G401.6 (cell line): ENCODE results near the gene EDN1.

Experiments
- FAIRE-seq: peaks from 2 replicates; lab custom pipeline; 2012; peaks lifted over from hg19 to GRCh38; lab: Jason Lieb, UNC

The EDN1 gene

DNA sequence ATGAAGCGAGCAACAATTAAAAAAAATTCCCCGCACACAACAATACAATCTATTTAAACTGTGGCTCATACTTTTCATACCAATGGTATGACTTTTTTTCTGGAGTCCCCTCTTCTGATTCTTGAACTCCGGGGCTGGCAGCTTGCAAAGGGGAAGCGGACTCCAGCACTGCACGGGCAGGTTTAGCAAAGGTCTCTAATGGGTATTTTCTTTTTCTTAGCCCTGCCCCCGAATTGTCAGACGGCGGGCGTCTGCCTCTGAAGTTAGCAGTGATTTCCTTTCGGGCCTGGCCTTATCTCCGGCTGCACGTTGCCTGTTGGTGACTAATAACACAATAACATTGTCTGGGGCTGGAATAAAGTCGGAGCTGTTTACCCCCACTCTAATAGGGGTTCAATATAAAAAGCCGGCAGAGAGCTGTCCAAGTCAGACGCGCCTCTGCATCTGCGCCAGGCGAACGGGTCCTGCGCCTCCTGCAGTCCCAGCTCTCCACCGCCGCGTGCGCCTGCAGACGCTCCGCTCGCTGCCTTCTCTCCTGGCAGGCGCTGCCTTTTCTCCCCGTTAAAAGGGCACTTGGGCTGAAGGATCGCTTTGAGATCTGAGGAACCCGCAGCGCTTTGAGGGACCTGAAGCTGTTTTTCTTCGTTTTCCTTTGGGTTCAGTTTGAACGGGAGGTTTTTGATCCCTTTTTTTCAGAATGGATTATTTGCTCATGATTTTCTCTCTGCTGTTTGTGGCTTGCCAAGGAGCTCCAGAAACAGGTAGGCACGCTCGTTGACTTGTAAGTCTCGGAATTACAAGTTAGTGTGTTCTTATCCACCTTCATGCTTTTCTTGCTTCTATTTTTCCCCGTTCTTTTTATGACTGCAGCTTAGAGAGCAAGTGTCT, at the start of gene EDN1:
Gene EDN1, plus strand, starts transcription at position 429 of the 888 bp plus-strand sequence. Its CDS starts 269 bp downstream, at position 698.
- no peak for FAIRE-seq

GRCh38 chr6:12241493-12242175, 48.5 kb upstream of the EDN1 start:
- FAIRE-seq = no peak

DNA sequence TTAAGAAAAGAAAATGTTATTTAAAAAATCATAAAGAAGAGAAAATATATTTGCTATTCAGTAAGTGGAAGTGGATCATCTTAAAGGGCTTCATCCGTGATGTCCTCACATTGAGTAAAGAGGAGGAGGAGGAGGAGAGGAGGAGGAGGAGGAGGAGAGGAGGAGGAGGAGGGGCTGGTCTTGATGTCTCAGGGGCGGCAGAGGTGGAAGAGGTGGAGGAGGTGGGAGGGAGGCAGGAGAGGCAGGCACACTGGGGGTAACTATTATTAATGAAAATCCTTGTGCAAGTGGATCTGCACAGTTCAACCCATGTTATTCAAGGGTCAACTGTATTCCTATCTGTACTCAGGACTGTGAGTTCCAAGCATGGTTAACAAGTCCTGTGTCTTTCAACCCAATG, 47.0 kb upstream of the EDN1 start:
- FAIRE-seq = no peak

DNA sequence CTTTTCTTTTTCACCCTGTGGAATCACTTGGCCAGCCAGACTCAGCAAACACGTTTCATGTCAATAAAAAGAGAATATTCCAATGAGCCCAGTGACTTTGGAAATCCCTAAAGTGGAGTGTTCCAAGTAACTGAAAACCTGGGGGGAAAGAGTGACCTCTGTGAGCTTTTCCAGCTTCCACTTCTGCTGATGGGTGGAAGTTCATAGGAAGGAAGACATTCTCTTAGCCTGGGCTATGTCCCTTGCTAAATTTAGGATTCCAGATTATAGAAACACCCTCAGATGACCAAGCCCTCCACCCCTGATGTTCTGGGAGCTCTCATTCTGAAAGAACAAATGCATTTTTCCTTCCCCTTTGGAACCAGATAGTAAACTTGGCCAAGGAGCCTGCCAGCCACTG, 44.8 kb upstream of the EDN1 start:
- no peak for FAIRE-seq

DNA sequence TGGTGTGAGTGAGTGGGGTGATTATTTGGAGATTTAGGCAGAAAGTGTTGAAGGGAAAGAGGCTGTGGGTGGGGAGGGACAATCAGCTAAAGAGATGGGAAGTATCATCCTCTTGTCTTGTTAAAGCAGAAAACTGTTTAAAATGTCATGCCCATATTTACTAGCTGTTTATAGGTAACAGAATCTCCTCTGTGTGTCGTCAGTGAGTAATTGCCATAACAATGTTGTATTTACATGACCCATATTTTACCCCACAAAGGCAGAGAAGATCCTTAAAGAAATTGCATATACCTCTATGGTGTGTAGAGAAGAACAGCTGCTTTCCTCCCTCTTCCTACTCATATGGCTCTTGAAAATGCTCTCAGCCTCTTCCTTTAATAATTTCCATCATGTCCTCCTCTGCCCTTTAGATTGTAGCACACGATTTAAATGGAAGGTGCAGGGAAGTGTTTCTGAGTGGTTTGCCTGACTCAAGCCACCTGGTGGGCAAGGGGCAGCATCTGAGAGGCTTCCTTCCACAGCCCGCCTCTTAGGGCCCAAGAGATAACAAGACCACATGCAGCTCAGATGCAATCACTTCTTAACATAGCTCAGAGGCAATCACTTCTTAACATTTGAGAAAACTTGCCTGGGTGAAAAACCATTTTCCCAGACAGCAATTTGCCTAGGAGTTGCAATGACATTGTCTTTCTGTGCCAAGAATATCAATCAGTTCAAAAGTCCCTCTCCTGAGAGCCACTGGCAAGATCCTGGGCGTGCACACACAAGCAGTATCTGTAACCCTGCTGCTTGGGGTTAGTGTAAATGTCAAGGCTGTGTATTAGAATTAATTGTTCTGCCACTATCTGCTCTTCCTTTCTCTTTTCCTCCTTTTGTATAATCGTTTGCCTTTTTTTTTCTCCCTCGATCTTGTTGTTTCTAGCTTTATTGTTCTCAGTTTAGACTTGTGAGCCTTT, 44.1 kb upstream of the EDN1 start:
- no peak for FAIRE-seq

GRCh38 chr6:12246900-12247299, 43.3 kb upstream of the EDN1 start:
- no peak for FAIRE-seq

GRCh38 chr6:12249541-12250382, 40.4 kb upstream of the EDN1 start:
- FAIRE-seq = no peak

DNA sequence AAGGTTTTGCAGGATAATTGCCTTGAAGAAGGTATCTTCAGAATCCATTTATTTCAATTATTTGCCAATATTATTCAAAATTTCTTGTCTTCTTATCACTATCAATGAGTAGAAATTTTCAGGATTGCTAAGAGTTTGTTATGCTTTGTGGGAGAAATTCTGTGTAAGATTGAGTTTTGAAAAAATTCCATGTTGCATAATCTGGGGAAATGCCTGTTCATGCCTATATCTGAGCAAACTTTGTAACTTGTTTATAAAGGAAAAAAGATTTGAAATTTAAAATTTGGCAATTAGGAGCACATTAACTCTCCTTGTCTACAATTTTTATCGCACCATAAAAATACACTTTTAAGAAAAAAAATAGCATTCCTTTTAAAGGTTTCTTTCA, 39.8 kb upstream of the EDN1 start:
- FAIRE-seq = no peak

GRCh38 chr6:12254210-12254609, 36.0 kb upstream of the EDN1 start:
- FAIRE-seq = no peak

DNA sequence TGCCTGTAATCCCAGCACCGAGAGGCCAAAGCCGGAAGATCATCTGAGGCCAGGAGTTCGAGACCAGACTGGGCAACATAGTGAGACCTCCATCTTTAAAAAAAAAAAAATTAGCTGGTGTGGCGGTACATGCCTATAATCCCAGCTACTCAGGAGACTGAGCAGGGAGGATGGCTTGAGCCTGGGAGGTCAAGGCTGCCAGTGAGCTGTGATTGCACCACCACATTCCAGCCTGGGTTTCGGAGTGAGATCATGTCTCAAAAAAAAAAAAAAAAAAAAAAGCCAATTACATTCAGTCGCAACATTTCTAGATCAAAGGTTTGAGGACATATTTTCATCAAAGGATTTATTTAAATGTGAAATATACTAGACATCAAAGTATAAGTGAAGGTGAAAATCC, 32.0 kb upstream of the EDN1 start:
- FAIRE-seq = no peak

- FAIRE-seq = no peak
Measured at GRCh38 chr6:12258591-12259075, 31.5 kb upstream of the EDN1 start.

- FAIRE-seq = no peak
Measured at GRCh38 chr6:12260458-12261093, 29.6 kb upstream of the EDN1 start.

GRCh38 chr6:12261502-12261901, 28.7 kb upstream of the EDN1 start:
- FAIRE-seq = no peak

DNA sequence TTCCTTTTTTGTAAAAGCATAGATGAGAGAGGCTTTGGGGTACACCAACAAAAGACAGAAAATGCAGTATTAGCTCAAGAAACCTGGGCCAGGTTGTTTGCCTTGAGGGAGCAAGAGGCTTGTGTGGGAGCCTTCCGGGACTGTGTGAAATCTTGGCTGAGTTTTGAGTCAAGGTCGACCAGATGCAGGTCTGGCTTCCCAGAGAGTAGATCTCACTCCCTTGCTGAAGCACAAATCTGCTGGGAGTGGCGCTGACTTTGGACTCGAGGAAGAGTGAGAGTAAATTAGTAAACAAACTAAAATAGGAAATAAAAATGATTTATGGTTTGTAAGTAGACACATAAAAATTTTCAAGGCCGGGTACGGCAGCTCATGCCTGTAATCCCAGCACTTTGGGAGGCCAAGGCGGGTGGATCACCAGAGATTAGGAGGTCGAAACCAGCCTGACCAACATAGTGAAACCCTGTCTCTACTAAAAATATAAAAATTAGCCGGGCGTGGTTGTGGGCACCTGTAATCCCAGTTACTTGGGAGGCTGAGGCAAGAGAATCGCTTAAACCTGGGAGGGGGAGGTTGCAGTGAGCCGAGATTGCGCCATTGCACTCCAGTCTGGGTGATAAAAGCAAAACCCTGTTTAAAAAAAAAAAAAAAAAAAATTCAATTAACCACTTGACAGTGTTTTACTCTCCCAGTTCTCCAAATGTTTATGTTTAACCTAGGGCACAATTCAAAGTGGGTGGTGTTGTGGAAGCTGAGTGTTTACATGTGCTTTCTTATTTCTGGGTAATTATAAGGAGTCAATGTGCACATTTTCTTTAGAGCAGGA, 27.7 kb upstream of the EDN1 start:
- FAIRE-seq = no peak

- FAIRE-seq = no peak
Measured at GRCh38 chr6:12263403-12263802, 26.8 kb upstream of the EDN1 start.

DNA sequence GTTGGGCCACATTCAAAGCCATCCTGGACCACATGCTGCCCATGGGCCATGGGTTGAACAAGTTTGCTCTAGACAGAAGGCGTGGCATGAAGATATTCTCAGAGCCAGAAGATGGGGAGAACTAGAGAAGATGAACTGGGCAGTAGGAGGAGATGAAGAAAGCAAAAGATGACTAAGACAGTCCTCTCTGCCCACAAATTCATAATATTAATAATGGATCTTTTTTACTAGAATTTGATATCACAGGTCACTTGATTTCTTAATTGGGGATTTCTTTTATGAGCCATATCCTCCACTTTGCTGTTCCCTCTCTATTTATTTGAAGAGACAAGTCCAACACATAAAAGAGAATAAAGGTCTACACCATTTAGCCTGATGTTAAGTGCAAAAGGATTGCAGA, 25.5 kb upstream of the EDN1 start:
- FAIRE-seq = no peak

GRCh38 chr6:12265296-12265695, 24.9 kb upstream of the EDN1 start:
- FAIRE-seq = no peak

DNA sequence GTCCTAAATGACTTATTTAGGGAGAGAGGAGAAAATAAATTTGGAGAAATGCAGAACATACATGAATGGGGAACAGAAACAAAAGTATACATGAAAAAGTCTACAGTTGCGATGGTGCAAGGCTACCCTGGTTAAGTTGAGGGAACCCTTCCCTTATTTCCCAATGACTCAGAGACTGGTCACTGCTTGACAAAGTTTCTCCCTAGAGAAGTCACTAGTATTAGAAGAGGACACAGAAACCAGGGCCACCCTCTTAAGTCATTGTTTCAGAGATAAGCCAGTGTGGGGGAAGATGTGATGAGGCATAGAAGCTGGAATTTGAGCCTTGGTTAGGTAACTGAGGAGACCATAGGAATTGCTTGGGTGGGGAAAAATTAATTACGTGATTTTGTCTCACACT, 24.4 kb upstream of the EDN1 start:
- no peak for FAIRE-seq

GRCh38 chr6:12266571-12266970, 23.6 kb upstream of the EDN1 start:
- FAIRE-seq = no peak

- no peak for FAIRE-seq
Measured at GRCh38 chr6:12269110-12269509, 21.1 kb upstream of the EDN1 start.
